CD4-positive, alpha-beta T cell treated with Interleukin-2 at 100 ng/mL for 4 hours (primary cell): ENCODE measurements around the gene ZC3H12D.
"Not testable (repeated sequence)": the region's sequence is repeated elsewhere in the genome, so short reads cannot be mapped to it uniquely, and the experiment has no call there.

Experiments
- DNase-seq: peaks from one replicate; pipeline ENCODE4 v3.0.0-alpha.2; 2020; ENCODE audit warnings: low spot score

ZC3H12D gene

DNA sequence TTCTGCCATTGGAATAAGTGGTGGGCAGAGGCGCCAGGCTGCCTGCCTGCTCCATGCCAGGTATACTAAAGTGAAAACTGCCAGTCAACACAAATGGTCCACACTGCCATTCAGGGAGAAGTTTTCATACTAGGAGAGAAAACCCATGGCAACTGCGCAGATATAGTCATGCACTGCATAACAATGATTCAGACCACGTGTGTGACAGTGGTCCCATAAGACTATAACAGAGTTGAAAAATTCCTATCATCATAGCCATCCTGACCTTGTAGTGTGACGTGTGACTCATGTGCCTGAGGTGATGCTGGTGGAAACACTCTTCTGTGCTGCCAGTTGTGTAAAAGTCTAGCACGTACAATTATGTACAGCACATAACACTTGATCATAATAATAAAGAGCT, 25.1 kb downstream of the ZC3H12D start:
- no peak for DNase-seq

DNA sequence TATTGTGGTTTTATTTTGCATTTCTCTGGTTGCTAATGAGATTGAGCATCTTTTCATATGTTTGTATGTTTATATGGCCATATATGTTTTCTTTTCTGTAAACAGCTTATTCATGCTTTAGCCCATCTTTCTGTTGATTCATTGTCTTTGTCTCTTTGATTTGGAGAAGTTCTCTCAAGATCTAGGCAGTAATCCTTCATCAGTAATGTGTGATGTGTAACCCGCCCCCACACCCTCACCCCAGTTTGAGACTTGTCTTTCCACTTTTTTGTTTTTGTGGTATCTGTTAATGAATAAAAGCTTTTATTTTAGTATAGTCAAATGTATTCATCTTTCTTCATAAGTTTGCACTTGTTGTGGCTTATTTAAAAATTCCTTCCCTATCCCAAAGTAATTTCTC, 26.0 kb downstream of the ZC3H12D start:
- no peak for DNase-seq

DNA sequence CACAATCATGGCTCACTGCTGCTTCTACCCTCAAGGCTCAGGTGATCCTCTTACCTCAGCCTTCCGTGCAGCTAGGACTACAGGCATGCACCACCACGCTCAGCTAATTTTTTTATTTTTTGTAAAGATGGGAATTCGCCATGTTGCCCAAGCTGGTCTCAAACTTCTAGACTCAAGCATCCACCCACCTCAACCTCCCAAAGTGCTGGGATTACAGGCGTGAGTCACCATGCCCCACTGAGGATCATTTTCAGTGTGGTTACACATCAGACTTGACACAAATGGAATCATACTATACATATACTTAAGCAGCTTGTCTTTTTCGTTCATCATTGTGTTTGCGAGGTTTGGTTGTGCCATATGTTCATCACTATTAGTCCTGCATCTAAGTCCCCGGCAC, 26.6 kb downstream of the ZC3H12D start:
- no peak for DNase-seq

- DNase-seq: no peak
Observed at GRCh38 chr6:149457316-149457884, 27.4 kb downstream of the ZC3H12D start.

GRCh38 chr6:149456311-149457021, 28.3 kb downstream of the ZC3H12D start:
- no peak for DNase-seq

- no peak for DNase-seq
Observed at GRCh38 chr6:149455031-149455732, 29.6 kb downstream of the ZC3H12D start.

GRCh38 chr6:149454346-149454848, 30.4 kb downstream of the ZC3H12D start:
- DNase-seq: no peak

DNA sequence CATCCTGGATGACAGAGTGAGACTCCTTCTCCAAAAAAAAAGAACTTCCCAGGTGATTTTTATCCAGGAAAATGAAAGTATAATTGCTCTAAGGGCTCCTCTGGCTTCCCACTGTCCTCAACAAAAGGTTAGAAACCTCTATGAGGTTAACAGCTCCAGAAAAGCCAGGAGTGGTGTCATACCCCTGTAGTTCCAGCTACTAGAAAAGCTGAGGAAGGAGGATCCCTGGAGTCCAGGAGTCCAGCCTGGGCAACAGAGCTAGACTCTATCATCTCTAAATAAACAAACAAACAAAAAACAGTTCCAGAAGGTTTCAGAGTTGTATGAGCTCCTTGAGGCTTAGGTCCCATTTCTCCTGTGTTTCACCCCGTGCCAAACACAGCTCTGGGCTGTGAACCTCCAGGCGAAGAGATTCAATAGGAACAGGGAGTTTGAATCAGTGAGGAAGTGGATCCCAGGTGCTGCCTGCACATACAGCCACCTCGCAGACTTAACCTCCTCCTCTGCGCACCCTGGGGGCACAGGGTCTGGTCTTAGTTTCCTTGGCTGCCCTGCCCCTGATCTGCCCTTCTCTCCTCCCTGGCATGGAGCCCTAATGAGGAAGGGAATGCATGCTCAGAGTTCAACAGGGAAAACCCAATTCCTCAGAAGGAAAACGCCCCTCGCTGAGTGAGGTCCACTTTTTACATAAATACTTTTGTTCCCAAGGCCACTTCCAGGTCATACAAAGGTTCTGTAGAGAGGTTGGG, 31.0 kb downstream of the ZC3H12D start:
- DNase-seq: no peak

- DNase-seq: no peak
Observed at GRCh38 chr6:149452037-149452939, 32.5 kb downstream of the ZC3H12D start.

DNA sequence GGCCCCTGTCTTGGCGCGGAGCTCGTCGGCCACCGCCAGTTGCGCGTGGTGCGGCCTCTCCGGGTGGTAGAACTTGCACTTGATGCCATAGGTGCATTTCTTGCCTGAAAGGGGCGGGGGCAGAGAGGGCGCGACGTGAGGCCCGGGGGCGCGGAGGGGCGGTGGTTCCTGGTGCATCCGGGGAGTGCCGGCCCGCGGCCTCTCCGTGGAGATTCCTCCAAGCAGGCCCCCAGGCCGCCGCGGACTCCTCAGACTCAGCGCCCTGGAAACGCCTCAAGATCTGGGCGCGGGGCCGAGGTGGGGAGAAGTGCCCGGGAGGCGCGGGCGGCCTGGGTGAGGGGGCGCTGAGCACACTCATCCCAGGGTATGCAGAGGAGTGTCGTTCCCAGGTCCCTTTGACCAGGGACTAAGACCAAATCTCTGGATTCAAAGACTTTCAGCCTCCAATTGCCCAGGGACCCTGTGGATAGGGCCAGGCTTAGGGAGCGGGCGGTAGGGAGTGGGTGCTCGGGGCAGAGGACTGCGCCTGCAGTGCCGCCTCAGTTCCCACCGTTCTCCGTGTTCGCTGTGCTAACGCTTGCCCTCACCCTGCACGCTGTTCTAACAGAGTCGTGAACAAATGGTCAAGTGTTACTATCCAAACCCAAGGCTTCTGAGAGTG, 33.3 kb downstream of the ZC3H12D start:
- DNase-seq: no peak

- DNase-seq: no peak
Observed at GRCh38 chr6:149450679-149451375, 34.0 kb downstream of the ZC3H12D start.

DNA sequence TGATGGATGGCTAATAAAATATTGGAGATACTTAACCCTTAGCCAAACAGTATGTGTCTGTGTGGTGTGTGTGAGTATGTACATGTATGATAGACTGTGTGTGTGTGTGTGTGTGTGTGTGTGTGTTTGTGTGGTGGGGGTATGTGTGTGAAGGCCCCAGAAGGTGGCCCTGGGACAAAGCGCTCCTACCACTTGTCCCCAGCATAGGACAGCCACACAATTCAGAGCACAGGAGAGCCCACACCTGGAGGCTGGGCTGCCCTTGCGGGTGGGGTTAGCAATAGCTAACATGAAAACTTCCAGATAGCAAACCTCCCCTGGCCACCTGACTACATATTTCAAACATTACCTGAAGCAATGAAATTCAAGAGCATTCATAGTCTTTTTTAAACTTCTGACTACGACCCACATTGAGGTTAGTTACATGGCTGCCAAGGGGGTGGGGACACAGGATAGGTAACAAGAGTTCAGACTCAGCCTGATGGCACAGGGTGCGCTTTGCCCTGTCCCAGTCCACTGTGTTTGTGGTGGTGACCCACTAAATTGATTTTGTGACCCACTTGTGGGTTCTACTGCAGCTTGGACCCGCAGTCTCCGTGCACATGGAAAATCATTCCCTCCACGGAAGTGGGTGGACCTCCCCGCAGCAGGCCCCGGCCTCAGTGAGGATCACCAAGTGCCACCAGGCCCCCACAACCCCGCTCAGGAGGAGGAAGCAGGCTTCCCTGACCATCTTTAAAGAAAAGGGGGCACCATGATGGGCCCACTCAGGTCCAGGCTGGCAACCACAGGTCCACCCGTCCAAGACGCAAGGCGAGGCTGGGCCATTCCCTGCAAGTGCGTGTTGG, 34.8 kb downstream of the ZC3H12D start:
- no peak for DNase-seq

DNA sequence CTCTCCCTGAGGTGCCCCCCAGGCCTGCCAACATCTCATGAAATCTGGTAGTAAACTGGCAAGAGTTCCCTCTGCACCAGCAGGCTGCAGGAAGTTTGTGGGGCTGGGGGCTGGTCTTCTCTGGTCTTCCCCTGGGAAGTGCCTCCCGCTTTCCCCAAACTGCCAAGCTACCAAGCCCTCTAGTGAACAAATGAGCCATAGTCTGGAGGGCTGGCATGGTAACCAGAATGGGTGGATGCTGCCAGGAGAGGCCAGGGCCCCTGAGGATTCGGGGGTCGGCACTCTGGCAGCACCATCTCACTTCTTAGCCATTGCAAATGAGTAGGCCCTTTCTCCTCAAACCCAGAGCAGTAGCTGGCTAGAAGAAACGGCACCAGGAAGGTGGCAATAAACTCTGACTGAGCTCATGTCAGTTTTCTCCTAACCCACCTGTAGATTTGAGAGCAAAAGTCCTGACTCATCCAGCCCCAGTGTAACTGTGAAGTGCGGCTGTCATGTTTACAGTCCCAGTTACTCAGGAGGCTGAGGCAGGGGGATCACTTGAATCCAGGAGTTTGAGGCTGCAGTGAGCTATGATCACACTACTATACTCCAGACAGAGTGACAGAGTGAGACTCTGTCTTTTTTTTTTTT, 35.9 kb downstream of the ZC3H12D start:
- DNase-seq: no peak

DNA sequence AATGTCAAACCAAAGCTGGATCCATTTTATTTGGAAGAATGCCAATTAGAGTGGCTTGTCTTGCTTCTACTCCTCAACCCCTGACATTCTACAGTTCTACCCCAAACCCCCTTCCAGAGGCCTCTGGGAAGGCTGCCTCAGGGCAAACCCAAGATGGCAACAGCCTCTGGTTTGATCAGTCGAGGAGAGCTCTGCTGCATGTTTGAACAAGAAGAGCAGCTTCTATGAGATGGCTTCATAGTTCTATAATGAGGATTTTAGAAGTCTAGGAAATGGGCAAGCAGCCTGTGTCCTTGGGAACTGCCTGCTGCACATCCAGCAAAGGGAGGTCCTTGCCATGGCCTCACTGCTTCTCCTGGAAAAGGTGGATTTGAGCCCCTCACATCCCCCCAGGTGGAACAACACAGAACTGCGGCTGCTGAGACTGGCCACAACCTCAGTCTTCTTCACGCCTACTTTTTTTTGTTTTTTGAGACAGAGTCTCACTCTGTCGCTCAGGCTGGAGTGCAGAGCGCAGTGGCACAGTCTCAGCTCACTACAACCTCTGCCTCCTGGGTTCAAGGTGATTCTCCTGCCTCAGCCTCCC, 37.9 kb downstream of the ZC3H12D start:
- DNase-seq: no peak

DNA sequence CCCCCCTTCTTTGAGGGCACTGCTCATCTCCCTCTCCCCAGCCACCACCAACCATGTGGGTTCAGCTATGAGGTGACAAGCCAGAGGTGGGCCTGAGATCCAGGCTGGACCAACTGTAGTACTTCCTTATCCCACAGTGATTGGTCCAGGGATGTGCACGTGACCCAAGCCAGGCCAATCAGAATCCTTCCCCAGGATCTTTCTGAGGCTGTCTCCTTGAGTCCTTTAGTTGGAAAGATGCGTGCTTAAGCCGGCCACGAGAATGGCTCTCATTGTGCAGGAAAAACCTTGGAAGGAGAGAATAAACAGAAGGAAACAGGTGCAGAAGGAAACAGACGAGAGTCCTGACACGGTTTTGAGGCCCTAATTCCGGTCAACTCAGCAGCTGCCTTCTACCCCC, 39.2 kb downstream of the ZC3H12D start:
- DNase-seq: no peak

DNA sequence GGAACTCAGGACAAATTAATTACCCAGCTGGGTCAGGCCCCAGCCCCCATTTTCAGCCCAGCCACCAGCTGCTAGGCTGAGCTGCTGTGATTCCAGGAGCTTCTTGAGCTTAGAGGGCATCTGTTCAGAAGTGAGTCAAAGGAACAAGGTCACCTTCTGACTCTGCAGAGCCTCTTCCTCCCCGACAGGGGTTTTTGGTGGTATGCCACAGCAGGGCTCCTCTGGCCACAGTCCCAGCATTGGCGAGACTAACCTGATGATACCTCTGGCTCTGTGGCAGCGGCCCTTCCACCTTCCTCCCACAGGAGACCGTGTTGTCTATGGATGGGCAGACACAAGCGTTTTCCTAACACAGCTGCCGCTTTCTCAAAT, 39.7 kb downstream of the ZC3H12D start:
- DNase-seq: no peak

DNA sequence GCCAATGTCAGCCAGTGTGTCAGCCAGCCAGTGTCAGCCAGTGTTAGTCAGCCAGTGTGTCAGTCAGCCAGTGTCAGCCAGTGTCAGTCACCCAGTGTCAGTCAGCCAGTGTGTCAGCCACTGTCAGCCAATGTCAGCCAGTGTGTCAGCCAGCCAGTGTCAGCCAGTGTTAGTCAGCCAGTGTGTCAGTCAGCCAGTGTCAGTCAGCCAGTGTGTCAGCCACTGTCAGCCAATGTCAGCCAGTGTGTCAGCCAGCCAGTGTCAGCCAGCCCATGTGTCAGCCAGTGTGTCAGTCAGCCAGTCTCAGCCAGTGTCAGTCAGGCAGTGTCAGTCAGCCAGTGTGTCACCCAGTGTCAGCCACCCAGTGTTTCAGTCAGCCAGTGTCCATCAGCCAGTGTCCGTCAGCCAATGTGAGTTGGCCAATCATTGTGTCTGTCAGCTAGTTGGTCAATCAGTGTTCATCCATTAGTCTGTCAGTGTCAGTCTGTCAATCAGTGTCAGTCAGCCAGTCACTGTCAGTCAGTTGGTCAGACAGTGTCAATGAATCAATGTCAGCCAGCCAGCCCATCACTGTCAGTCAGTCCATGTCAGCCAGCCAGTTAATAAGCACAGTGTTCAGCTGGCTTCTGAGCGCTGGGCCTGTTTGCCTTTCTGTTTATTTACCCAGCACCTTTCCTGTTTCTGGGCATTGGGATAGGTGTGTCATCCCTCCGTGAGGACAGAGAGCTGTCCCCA, 40.3 kb downstream of the ZC3H12D start:
- DNase-seq: not testable (repeated sequence)
